ENCODE measurements around the gene URM1. TPM values are rescaled to one million over a fixed set of nuclear protein-coding genes. Genes with fewer than 3 reads are reported as not detected.

The URM1 gene
- total RNA-seq, 1 experiment from 2014 or later = 46.6 TPM

- no CpG with 5 or more reads among the region's 10 CpGs for WGBS (ENCODE audit: extremely low coverage, insufficient read length, low lambda C conversion rate)
- Histone ChIP-seq H2BK20ac (ENCODE audit: low read depth, low read length, poor library complexity, severe bottlenecking) (no peak overlapping the region), H3K4me2 (ENCODE audit: insufficient read depth, insufficient read length, low read length) (peak overlapping the region; percentile 99), H3K27me3 (ENCODE audit: insufficient read depth, low read length) (peaks cover 5% of the 10 kb centered on the region; the same call in 1 of the 2 replicates), H3K23me2 (ENCODE audit: insufficient read length, low read depth, low read length, poor library complexity, severe bottlenecking) (no peaks in the 10 kb centered on the region), H4K5ac (ENCODE audit: insufficient read length, low read depth, low read length) (no peak overlapping the region), H3K4ac (ENCODE audit: low read depth, low read length) (no peak overlapping the region), H2BK120ac (ENCODE audit: low read depth, low read length, poor library complexity, severe bottlenecking) (no peak overlapping the region), H2BK5ac (ENCODE audit: insufficient read length, low read length) (no peak overlapping the region), H2AFZ (ENCODE audit: low read length) (no peak overlapping the region), H3K23ac (ENCODE audit: insufficient read length, low read depth, low read length) (no peak overlapping the region), H2BK12ac (ENCODE audit: insufficient read length, low read depth, low read length) (no peak overlapping the region), H2BK15ac (ENCODE audit: low read depth, low read length) (no peak overlapping the region), H3K18ac (ENCODE audit: insufficient read length, low read depth, low read length) (no peak overlapping the region), H2AK5ac (ENCODE audit: insufficient read length, low read length) (no peak overlapping the region), H4K91ac (ENCODE audit: insufficient read length, low read depth, low read length) (no peak overlapping the region), H3T11ph (ENCODE audit: low read length) (no peak overlapping the region), H3K56ac (ENCODE audit: insufficient read length, low read depth, low read length) (no peak overlapping the region), H3K27ac (ENCODE audit: insufficient read length, low read depth, low read length) (no peak overlapping the region), H3K9ac (ENCODE audit: extremely low read depth, insufficient read length, low read length) (peak overlapping the region; percentile 67), H3K79me2 (ENCODE audit: insufficient read depth, low read length) (peaks cover 7% of the 10 kb centered on the region; the same call in 1 of the 2 replicates), H4K8ac (replicated peaks; ENCODE audit: insufficient read length, low read depth, low read length) (no peak overlapping the region), H3K14ac (ENCODE audit: insufficient read depth, low read length) (no peak overlapping the region), H3K79me1 (ENCODE audit: insufficient read depth, low read depth, low read length, poor library complexity, severe bottlenecking) (peaks cover 16% of the 10 kb centered on the region), H3K9me3 (ENCODE audit: control insufficient read depth, low read depth, low read length) (no peaks in the 10 kb centered on the region), H3K4me1 (ENCODE audit: insufficient read depth, low read length) (peaks cover 3% of the 10 kb centered on the region; the same call in 1 of the 2 replicates), H4K20me1 (ENCODE audit: control insufficient read depth, insufficient read depth, insufficient read length) (no peaks in the 10 kb centered on the region)
- peaks cover 44% of the 10 kb centered on the region for H3K27me3 Mint-ChIP-seq (ENCODE audit: low read depth)
- peaks cover 0 to 4% (median 0%) of the 10 kb centered on the region in 3 experiments; a peak in 3 of 7 replicates for H3K36me3 Mint-ChIP-seq (ENCODE audit: insufficient read depth in 1 of 3, low read depth in 3 of 3)
- H3K4me3 Mint-ChIP-seq = peak overlapping the region; percentile 95 to 99
- peaks cover 0 to 4% of the 10 kb centered on the region in 2 experiments; a peak in 1 of 5 replicates for H3K9me3 Mint-ChIP-seq
- no peak for DNase-seq
- no peak for TF ChIP-seq CTCF (conservative IDR thresholded peaks at IDR 0.05)
- H3K27ac Mint-ChIP-seq = peak overlapping the region; percentile 79 to 95 (median 94); a peak in 4 of 7 replicates
- peaks cover 20 to 22% of the 10 kb centered on the region in 2 experiments for H3K4me1 Mint-ChIP-seq
Observed at GRCh38 chr9:128371630-128372117, 500 bp downstream of the URM1 start.

All from H9 (cell line).